ENCODE results near the gene KLF1. TPM values are rescaled to one million over a fixed set of nuclear protein-coding genes. Genes with fewer than 3 reads are reported as not detected.

KLF1 gene
- polyA plus RNA-seq, 1 of the 3 experiments (the other 2 are of a cell fraction): not detected

- no peak overlapping the region for H3K4me3 ChIP-seq (ENCODE audit: low read depth in 2 of 2, low read length in 1 of 2)
- H3K4me2 ChIP-seq: no peak overlapping the region
- 94% methylated on average over 11 of the region's 17 CpGs for WGBS (ENCODE audit: low lambda C conversion rate)
- peaks cover 5 to 23% of the 10 kb centered on the region in 2 experiments for H3K36me3 ChIP-seq (replicated peaks in 1 of 2; ENCODE audit: control insufficient read depth in 1 of 2, insufficient read depth in 2 of 2, low read length in 1 of 2)
- no peak overlapping the region for H3K27ac ChIP-seq (ENCODE audit: low read depth in 2 of 2, low read length in 1 of 2)
- CTCF ChIA-PET: no interaction called here
- H4K20me1 ChIP-seq (ENCODE audit: insufficient read depth): no peaks in the 10 kb centered on the region
- H3K9me3 ChIP-seq: no peaks in the 10 kb centered on the region
- no peaks in the 10 kb centered on the region for H3K27me3 ChIP-seq (ENCODE audit: insufficient read depth)
- H3F3A ChIP-seq (replicated peaks; ENCODE audit: insufficient read depth): peaks cover 4% of the 10 kb centered on the region
- POLR2A ChIA-PET: interaction anchor here (1.8 kb wide), 1 partner anchor 16 kb away, joined by 5 read pairs; no protein-coding TSS in a partner anchor
- DNase-seq: no peak
- no peaks in the 10 kb centered on the region for H3K9me2 ChIP-seq
- no peak for TF ChIP-seq FOSL2 (IDR thresholded peaks at IDR 0.05; ENCODE audit: borderline replicate concordance, low read depth)
- no peak for TF ChIP-seq MXI1 (IDR thresholded peaks at IDR 0.05; ENCODE audit: low read depth, low read length)
- TF ChIP-seq JUND (IDR thresholded peaks at IDR 0.05): no peak
- no peak for TF ChIP-seq TCF12 (IDR thresholded peaks at IDR 0.05)
- TF ChIP-seq, protein P1, sequence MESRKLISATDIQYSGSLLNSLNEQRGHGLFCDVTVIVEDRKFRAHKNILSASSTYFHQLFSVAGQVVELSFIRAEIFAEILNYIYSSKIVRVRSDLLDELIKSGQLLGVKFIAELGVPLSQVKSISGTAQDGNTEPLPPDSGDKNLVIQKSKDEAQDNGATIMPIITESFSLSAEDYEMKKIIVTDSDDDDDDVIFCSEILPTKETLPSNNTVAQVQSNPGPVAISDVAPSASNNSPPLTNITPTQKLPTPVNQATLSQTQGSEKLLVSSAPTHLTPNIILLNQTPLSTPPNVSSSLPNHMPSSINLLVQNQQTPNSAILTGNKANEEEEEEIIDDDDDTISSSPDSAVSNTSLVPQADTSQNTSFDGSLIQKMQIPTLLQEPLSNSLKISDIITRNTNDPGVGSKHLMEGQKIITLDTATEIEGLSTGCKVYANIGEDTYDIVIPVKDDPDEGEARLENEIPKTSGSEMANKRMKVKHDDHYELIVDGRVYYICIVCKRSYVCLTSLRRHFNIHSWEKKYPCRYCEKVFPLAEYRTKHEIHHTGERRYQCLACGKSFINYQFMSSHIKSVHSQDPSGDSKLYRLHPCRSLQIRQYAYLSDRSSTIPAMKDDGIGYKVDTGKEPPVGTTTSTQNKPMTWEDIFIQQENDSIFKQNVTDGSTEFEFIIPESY (IDR thresholded peaks at IDR 0.05; ENCODE audit: borderline replicate concordance, low read depth): no peak
- no peak for TF ChIP-seq TAF1 (IDR thresholded peaks at IDR 0.05; ENCODE audit: borderline replicate concordance, low read depth, low read length)
- no peak for TF ChIP-seq FOXJ3 (CRISPR knock-in tag; IDR thresholded peaks at IDR 0.05)
- TF ChIP-seq RAD21 (IDR thresholded peaks at IDR 0.05; ENCODE audit: low read length): no peak
- TF ChIP-seq FOXM1 (IDR thresholded peaks at IDR 0.05; ENCODE audit: low read depth): no peak
- no peak for TF ChIP-seq MAX (IDR thresholded peaks at IDR 0.05; ENCODE audit: low read depth)
- TF ChIP-seq GATA2 (CRISPR knock-in tag; IDR thresholded peaks at IDR 0.05): no peak
- TF ChIP-seq, protein P2, sequence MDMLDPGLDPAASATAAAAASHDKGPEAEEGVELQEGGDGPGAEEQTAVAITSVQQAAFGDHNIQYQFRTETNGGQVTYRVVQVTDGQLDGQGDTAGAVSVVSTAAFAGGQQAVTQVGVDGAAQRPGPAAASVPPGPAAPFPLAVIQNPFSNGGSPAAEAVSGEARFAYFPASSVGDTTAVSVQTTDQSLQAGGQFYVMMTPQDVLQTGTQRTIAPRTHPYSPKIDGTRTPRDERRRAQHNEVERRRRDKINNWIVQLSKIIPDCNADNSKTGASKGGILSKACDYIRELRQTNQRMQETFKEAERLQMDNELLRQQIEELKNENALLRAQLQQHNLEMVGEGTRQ (IDR thresholded peaks at IDR 0.05; ENCODE audit: borderline replicate concordance, low read depth, low read length): no peak
- no peak for TF ChIP-seq SIN3A (IDR thresholded peaks at IDR 0.05; ENCODE audit: borderline replicate concordance, low read depth, low read length)
- no peak for TF ChIP-seq NFIC (IDR thresholded peaks at IDR 0.05; ENCODE audit: borderline replicate concordance)
- TF ChIP-seq, protein P3, sequence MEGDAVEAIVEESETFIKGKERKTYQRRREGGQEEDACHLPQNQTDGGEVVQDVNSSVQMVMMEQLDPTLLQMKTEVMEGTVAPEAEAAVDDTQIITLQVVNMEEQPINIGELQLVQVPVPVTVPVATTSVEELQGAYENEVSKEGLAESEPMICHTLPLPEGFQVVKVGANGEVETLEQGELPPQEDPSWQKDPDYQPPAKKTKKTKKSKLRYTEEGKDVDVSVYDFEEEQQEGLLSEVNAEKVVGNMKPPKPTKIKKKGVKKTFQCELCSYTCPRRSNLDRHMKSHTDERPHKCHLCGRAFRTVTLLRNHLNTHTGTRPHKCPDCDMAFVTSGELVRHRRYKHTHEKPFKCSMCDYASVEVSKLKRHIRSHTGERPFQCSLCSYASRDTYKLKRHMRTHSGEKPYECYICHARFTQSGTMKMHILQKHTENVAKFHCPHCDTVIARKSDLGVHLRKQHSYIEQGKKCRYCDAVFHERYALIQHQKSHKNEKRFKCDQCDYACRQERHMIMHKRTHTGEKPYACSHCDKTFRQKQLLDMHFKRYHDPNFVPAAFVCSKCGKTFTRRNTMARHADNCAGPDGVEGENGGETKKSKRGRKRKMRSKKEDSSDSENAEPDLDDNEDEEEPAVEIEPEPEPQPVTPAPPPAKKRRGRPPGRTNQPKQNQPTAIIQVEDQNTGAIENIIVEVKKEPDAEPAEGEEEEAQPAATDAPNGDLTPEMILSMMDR (IDR thresholded peaks at IDR 0.05): no peak
- TF ChIP-seq, protein P4, sequence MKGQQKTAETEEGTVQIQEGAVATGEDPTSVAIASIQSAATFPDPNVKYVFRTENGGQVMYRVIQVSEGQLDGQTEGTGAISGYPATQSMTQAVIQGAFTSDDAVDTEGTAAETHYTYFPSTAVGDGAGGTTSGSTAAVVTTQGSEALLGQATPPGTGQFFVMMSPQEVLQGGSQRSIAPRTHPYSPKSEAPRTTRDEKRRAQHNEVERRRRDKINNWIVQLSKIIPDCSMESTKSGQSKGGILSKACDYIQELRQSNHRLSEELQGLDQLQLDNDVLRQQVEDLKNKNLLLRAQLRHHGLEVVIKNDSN (IDR thresholded peaks at IDR 0.05; ENCODE audit: borderline replicate concordance, low read depth): no peak
- H3K4me1 ChIP-seq (ENCODE audit: control insufficient read depth in 1 of 2, insufficient read depth in 2 of 2, low read depth in 1 of 2, low read length in 1 of 2): peaks cover 6% of the 10 kb centered on the region in 2 experiments; a peak in 2 of 4 replicates
- peaks cover 9% of the 10 kb centered on the region for H3K79me2 ChIP-seq (ENCODE audit: insufficient read depth)
- no peak overlapping the region for H2AFZ ChIP-seq (ENCODE audit: low read depth)
- no peak overlapping the region for H3K9ac ChIP-seq
These were observed 9.5 kb upstream of the KLF1 start for GRCh38 chr19:12896460-12896859.

Data from SK-N-SH (cell line).